SH-SY5Y (cell line): Measurements from ENCODE around the gene KAT14.

ENCODE experiments used
- GATA2 ChIP-seq: IDR thresholded peaks from 2 replicates; pipeline ENCODE4 v1.6.1; 2011; ENCODE audit warnings: mild to moderate bottlenecking, low read depth, low read length
- GATA3 ChIP-seq: IDR thresholded peaks from 2 replicates; pipeline ENCODE4 v1.6.1; 2011; ENCODE audit warnings: low read depth, mild to moderate bottlenecking, low read length, moderate library complexity

KAT14 gene

GRCh38 chr20:18138639-18139583, 1.2 kb downstream of the KAT14 start:
- no peak for TF ChIP-seq GATA3
- no peak for TF ChIP-seq GATA2

- TF ChIP-seq GATA2 (no peak), GATA3 (no peak)
These were observed 2.2 kb downstream of the KAT14 start for GRCh38 chr20:18139832-18140231.

- TF ChIP-seq GATA2 (no peak), GATA3 (no peak)
These were observed 7.0 kb downstream of the KAT14 start for GRCh38 chr20:18144541-18145099.

DNA sequence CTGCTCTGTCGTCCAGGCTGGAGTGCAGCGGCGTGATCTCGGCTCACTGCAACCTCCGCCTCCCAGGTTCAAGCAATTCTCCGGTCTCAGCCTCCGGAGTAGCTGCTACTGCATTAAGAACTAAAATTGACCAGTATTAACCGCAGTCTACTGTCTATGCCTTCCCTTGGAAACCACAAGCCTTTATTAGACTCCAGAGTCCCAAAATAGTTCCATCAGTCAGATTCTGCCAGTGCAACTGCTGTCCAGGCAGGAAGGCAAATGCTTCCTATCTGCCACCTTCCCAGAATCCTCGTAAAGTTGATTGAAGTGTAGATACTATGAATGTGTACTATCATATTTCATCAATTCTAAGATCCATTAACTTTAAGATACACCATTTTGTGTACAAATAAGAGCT, 16.7 kb downstream of the KAT14 start:
- TF ChIP-seq GATA3: no peak
- TF ChIP-seq GATA2: no peak

GRCh38 chr20:18156045-18156444, 18.4 kb downstream of the KAT14 start:
- TF ChIP-seq GATA3 (no peak), GATA2 (no peak)

GRCh38 chr20:18164356-18164755, 26.7 kb downstream of the KAT14 start:
- no peak for TF ChIP-seq GATA3
- TF ChIP-seq GATA2: no peak

GRCh38 chr20:18165553-18165952, 27.9 kb downstream of the KAT14 start:
- TF ChIP-seq GATA3: no peak
- TF ChIP-seq GATA2: no peak

DNA sequence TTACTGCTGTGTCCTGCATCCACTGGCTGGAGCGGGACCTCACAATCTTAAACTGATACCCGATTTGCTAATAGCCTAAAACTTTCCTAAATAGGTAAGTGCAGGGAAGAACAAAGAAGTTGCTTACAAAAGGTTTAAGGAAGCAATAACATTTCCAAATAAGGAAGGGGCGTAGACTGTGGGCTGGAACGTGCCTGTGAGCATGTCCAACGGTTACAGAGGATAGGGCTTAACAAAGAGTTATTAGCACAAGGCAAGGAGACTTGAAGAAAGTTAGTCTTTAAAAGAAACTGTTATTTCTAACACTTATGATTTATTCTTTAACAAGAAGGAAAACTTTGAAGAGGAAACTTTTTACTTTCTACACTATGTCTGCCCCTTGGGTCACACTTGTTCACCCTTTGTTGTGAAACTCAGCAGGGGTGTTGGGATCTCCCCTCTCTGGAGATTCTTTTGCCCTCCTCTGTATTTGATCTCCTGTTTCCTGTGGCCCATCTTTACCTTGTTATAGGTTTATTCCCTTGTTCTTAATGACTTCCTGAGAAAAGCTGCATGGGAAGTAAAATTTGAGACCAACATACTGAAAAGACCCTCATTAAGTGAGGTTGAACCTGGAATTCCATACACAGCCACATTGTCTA, 28.7 kb downstream of the KAT14 start:
- TF ChIP-seq GATA3 (no peak), GATA2 (no peak)

DNA sequence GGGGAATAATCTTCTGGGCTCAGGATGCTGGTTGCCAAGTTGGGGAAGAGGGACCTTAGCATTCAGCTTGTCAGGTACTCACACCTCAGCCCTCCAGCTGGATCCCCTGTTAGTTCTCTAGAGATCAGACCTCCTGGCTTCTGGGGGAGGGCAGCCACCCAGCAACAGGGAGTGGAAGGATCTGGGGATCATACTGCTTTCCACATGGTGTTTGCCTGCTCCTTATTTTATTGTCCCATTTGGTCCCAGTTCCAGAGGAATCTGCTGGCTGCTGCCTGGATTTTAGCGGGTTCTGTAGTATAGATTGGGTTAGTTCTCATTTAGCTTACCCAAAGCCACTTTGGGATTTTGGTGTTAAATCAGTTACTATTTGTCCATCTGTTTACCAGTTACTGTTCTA, 29.3 kb downstream of the KAT14 start:
- TF ChIP-seq GATA2: no peak
- no peak for TF ChIP-seq GATA3

DNA sequence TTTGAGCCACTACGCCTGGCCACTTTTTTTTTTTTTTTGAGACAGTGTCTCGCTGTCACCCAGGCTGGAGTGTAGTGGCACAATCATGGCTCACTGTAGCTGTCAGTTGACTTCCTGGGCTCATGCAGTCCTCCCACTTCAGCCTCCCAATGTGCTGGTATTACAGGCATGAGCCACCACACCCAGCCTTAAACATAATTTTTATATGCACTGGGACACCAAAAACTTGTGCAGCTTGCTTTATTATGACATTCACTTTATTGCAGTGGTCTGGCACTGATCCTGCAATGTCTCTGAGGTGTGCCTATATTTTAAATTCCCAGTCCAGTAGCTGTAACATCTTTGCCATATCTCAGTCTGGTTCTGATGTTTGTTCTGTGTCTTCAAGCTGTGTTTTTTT, 34.7 kb downstream of the KAT14 start:
- TF ChIP-seq GATA2 (no peak), GATA3 (no peak)

- TF ChIP-seq GATA2 (no peak), GATA3 (no peak)
These were observed 37.4 kb downstream of the KAT14 start for GRCh38 chr20:18174906-18175683.

DNA sequence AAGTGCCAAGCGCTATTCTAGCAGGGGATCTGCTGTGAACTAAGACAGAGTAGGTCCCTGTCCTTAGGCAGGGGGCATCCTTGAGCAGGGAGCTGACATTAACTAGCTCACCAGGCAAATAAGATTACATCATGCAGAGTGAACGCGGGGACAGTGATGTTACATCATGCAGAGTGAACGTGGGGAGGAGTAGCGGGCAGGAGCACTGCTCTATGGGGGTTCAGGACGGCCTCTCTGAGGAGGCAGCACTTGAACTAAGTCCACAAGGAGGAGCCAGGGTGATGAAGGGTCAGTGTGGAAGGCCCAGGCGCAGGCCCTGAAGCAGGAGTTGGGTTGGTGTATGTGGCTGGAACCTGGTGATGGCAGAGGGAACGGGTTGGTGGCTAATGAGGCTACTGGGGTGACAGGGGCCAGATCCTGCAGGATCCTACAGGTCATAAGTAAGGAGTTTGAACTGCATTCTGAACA, 38.7 kb downstream of the KAT14 start:
- no peak for TF ChIP-seq GATA3
- TF ChIP-seq GATA2: no peak

DNA sequence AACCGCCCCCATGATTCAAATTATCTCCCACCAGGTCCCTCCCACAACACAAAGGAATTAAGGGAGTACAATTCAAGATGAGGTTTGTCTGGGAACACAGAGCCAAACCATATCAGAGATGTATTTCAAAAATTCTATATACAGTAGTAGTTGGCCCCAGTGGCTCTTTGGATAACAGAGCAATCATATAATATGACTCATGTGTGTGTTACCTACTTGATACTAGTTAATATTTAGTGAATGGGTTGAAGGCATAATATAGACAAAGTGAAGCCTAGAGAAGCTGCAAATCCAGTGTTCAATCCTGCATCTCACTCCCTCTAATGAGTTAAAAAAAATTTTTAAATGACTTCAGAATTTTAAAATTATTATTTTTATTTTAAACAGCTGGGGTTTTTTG, 43.2 kb downstream of the KAT14 start:
- TF ChIP-seq GATA2 (no peak), GATA3 (no peak)

GRCh38 chr20:18187020-18187419, 49.4 kb downstream of the KAT14 start:
- no peak for TF ChIP-seq GATA2
- no peak for TF ChIP-seq GATA3
